ENCODE data around the gene ARHGDIA.

ARHGDIA gene

DNA sequence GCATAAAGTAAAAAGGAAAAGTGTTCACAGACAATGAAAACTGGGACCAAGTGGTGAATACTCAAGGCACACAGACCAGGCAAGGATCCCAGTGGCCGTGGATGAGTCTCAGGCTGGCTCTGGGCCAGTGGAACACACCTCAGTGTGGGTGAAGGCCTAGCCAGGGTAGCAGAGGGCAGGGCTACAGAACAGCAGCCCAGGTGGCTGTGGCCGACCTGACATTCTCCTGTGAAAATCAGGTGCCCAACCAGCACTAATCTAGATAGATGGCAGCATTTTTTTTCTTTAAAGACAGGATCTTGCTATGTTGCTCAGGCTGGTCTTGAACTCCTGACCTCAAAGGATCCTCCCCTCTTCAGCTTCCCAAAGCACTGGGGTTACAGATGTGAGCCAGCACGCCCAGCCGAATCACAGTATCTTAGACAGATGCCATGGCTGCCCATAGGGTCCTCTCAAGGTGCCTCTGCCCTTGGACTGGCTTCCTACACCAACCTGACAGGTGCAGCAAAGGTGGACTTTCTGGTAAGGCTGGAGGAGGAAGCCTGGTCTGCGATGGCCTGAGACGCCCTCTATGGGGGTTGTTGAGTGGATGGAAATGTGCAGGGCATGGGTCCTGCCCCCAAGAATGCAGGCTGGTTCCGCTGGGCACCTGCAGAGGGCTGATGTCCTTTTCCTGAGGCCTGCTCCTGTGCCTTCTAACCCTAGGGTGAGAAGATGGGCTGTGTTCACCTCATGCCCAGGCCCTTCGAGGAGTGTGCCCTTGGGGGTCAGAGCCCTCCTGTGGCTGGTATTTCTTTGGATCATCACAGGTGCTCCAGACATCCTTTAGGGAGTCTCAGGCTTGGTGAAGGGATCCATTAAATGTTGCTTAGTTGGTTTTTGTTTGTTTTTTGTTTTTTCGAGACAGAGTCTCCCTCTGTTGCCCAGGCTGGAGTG is 7.0 kb downstream of the ARHGDIA start:
- no peak for DNase-seq

DNA sequence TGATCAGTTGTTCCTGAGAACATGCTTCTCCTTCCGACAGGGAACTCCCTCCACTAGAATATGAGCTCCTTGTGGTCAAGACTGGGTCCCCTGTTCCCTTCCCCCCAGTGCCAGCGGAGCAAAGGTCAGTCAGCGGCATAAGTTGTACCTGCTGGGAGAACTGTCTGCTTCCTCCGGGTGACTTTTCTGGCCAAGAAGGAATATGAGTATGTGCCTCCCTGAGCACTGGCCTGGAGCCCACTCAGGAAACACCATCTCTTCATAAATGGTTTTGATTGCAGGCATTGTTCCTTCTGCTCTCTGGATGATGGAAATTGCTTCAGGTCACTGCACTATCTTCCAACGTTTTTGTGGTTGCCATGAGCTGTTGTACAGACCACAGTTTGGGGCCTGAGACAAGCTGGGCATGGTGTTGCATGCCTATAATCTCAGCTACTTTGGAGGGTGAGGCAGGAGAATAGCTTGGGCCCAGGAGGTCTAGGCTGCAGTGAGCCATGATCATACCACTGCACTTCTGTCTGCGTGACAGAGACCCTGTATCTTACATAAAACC is 7.9 kb downstream of the ARHGDIA start:
- DNase-seq, result no peak

DNA sequence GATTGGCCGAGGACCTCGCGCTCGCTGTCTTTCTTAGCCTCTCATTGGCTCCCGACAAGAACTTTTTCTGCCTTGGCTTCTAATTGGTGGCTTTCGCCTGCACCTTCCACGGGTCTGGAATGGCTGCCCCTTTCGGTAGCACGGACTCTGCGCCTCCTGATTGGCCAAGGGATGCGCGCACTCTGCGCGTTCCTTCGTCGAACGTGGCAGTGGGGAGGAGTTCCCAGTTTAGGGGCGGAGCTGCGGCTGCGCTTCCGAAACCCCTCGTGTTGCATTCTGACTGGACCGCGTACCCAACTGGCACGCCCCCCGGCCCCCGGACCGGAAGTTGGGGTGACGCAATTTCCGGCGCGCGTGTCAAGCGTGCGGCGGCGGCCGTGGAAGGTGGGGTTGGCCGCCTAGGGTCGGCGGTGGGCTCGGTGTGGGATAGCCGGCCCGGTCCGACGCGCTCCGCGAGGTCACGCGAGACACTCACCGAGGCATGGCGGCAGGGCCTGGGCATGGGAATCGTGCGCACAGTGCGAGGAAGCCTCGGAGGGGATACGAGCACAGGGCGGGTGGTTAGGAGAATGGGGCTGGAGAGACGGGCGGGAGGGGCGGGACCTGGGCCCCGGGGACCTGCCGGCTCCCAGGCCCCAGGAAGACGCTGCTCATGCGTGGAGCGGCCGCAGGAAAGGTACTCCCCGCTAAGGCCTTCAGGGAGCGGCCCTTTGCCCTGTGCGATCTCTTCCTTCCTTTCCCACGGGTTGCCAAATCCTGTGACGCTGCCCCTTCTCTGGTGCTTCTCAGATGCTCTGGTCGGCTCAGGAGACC is 10.2 kb downstream of the ARHGDIA start:
- DNase-seq, result peak; percentile 100

DNA sequence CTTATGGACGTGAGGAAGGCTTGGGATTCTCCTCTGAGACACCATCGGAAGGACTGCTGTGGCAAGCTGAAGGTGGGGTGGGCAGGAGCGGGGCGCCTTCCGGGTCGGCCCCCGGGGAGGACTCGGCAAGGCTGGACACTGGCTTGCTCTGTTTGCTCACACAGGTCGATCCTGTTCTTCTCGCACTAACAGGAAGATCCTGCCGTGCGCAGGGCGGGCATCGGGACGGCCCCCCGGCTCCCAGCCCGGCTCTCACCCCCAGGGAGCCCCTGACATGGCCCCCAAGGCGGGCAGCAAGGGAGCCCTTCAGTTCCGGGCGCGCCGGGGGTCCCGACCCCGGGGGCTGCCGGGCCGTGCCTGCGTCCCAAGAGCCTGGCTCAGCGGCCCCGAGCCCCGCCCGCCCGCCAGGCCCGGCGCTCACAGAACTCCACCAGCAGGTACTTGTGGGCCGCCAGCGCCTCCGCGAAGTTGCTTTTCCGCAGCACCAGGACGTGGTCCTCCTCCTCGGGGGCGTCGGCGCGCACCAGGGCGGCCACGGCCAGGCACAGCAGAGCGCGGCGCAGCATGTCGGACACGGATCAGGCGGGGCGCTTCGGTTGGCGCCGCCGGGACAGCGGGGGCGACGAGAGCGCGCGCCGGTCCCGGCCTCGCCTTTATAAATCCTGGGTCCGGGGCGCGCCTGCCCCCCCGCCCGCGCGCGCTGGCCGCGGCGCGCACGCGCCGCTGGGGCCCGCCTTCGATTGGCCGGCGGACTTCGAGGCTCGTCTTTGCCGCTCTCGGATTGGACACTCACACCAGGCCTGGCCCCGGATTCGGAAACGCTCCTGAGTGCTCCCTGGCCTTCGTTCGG is 11.0 kb downstream of the ARHGDIA start, which contains the start of gene P4HB:
TSS of gene P4HB (minus strand) at position 630 of the 850 bp plus-strand sequence. CDS start at position 566, 64 bp downstream.
- DNase-seq, result no peak

DNA sequence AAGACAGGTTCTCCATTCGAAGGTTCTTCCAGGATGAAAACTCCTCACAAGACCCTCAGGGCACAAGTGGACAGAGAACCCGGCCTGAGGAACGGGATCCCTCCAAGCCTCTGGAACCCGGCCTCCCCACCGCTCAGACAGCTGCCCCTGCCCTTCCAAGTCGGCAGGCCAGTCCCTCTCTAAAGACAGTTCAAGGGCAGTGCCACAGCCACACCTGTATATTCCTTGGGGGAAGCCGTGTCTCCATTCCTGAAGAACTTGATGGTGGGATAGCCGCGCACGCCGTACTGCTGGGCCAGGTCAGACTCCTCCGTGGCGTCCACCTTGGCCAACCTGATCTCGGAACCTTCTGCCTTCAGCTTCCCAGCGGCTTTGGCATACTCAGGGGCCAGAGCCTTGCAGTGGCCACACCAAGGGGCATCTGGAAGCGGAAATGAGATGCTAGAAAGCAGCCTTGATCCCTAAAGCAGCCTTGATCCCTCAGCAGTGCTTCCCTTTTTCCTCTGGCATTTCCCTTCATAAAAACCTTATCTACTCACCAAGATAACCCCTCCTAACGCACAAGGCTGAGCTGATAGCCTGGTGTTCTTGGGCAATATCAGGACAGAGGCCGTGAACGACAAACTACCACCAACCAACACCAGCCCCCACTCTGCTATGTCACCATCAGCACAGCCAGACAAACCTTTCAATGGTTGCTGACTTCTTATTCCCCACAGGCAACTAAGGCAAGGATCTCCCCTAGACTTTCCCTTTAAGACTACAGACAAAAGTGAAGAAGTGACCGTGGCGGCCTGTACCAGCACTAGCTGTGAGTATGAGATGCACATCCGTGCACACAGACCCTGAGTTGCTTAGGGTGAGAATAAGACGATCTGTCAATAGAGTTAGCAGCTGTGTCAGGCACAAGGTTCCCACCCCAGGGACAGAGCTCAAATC is 11.9 kb downstream of the ARHGDIA start:
- DNase-seq, result no peak

GRCh38 chr17:81858170-81858966 is 12.8 kb downstream of the ARHGDIA start:
- DNase-seq, result no peak

- no peak for DNase-seq
These were observed 16.0 kb downstream of the ARHGDIA start for GRCh38 chr17:81854974-81855774.

DNA sequence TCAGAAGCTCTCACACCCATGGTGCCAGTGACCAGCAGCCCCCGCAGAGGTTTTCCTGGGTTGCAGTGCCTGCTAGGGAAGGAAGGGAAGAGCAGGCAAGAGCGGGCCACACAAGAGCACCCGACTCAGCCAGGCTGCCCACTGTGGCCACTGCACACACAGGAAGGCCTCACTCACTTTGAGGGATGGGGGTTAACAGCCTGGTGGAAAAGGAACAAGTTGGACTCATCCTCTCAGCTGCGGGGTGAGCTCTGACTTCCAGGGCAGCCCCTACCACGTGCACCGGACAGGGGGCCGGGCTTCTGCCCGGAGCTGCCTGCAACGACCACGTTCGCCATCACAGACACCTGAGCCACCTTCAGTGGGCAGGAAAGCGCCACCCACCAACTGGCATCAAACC is 18.9 kb downstream of the ARHGDIA start:
- no peak for DNase-seq

DNA sequence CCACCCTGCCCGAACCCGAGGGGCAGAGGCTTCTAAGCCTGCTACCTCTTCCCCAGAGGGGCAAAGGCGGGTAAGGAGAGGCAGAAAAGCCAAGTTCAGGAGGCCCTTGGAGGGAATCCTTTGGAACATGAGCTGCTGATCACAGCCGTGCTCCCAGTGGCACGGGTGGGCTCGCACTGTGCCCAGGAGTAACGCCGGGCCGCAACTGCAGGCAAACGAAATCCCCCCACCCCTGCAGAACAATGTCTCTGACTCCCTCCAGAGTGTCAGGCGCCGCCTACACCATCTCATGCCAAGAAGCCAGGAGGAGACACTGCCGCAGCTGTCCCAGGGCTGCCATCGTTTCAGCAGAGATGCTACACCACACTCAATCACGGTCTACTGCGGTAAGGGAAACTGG is 19.7 kb downstream of the ARHGDIA start:
- no peak for DNase-seq

GRCh38 chr17:81849457-81849856 is 21.7 kb downstream of the ARHGDIA start:
- DNase-seq, result no peak

- no peak for DNase-seq
These were observed 24.1 kb downstream of the ARHGDIA start for GRCh38 chr17:81846743-81847689.

DNA sequence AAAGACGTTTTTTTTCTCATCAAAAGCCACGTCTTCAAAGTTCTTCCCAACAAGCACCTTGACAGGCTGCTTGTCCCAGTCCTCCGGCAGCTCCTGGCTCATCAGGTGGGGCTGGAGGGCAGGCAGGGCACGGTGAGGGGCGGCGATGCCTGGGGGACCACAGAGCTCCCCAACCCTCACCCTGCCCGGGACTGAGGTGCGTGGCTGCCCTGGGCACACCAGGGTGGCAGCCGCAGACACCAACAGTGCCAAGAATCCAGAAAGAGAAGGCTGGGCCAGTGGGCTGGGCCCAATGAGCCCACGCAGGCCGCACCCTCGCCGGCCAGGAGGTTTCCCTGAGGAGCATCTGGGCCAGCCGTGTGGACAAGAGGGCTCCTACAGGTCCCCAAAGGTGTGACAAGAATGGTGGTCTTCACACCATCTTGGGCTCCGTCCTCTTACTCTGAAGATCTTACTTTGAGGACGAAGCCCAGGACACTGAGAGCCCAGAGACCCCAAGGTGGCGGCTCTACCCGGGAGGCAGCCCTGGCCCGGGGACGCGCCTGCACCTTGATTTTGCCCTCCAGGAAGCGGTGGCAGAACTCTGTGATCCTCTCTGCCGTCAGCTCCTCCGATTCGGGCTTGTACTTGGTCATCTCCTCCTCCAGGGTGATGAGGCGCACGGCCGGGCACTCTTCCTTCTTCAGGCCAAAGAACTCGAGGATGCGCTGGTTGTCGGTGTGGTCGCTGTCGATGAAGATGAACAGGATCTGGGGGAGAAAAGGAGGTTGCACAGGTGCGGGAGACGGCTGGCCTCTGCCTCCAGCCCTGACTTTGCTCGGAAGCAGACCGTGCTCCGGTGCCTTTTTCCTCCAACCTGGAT is 25.0 kb downstream of the ARHGDIA start:
- no peak for DNase-seq

GRCh38 chr17:81845361-81845760 is 25.8 kb downstream of the ARHGDIA start:
- DNase-seq, result no peak

DNA sequence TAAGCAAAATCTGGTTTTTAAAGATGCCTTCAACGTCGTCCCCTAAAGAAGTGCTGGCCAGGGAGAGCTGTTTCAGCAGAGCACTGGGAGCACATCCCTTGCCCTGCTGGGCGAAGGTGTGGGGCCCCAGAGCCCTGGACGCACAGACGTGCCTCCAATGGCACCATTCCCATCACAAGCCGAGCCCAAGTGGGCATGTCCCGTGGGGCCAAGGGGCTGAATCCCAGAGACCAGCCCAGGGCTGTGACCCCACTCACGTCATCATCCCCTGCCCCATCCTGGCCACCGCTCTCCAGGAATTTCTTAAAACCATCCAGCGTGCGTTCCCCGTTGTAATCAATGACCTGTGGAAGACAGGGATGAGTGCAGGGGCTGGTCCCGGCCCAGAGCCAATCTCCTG is 26.2 kb downstream of the ARHGDIA start:
- DNase-seq, result no peak

DNA sequence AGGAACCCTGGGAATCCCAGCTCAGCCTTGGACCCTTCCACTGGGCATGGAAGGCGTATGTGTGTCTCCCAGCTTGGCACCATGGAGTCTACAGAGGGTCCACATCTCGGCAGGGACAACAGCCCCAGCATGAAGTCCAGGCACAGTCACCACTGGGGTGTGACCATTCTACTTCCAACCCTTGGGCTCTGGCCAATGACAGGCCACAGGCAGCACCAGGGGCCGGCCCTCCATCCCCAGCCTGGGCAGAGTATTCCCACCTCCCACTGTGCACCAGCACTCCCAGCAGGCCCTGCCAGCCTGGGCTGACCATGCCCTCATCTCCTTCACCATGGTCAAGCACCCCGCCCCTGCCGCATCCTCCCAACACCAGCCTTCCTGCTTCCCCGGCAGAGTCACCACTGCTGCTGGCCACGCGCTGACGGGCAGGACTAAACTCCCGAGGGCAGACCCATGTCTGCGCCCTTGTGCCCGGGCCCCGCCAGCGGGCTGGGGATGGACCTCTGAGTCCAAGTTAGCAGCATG is 26.7 kb downstream of the ARHGDIA start:
- DNase-seq, result no peak

DNA sequence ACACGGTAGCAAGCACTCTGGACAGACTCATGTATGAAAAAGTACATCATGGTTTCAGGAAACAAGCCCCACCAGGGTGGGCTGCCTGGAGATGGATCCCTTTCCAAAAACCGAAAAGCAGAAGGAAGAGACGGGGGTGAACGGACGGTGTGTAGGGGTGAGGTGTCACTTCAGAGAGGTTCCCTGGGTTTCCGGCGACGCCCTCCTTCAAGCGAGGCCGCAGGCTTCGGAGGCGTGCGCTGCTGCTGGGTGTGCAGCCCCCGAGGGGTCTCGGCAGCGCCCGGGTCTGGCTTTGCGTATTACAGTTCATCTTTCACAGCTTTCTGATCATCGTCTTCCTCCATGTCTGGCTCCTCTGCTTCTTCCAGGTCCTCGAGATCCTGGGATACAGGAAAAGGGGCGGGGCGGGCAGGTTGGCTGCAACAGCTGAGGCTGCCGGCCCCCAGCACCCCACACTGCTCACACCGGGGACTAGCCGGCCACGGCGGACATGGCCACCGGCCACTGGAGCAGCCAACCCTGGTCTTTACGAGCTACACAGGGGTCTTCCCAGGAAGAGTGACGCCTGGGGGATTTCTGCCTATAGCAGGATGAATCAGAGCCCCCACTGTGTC is 27.3 kb downstream of the ARHGDIA start:
- no peak for DNase-seq
